Ramos (cell line): ENCODE measurements around the gene UST.
"Not testable (repeated sequence)": the region's sequence is repeated elsewhere in the genome, so short reads cannot be mapped to it uniquely, and the experiment has no call there.

Experiments used
- in situ Hi-C: fragments of 300-500 bp; cut with MboI; formaldehyde crosslinking; loops from one replicate; pipeline ENCODE4 v1.14.3; 2022; ENCODE audit warnings: low sequenced_read_pairs; ENCODE audit not compliant: unreplicated experiment

UST gene

GRCh38 chr6:148932731-148933130 is 185.9 kb downstream of the UST start:
- in situ Hi-C loops = no loop called here

DNA sequence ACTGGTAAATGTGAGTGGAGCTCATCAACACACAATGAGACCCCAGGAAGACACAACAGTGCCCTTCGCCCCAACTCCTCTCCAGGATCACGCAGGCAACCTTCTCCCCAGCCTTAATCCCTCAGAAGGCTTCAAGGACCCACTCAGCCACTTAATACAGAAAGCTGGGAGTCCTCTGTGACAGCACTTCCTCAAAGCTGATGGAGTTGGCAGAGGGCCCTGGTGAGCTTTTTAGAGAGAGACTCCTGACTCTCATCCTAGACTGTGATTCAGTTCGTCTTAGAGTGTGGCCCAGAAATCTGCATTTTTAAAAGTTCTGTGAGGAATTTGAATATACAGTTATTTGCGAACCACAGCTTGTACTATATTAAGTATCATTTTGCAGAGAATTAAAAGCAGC is 187.7 kb downstream of the UST start:
- in situ Hi-C loops = no loop called here

GRCh38 chr6:148934961-148935360 is 188.1 kb downstream of the UST start:
- in situ Hi-C loops = no loop called here

GRCh38 chr6:148935705-148936435 is 189.0 kb downstream of the UST start:
- in situ Hi-C loops = no loop called here

GRCh38 chr6:148943451-148943850 is 196.6 kb downstream of the UST start:
- in situ Hi-C loops = no loop called here

DNA sequence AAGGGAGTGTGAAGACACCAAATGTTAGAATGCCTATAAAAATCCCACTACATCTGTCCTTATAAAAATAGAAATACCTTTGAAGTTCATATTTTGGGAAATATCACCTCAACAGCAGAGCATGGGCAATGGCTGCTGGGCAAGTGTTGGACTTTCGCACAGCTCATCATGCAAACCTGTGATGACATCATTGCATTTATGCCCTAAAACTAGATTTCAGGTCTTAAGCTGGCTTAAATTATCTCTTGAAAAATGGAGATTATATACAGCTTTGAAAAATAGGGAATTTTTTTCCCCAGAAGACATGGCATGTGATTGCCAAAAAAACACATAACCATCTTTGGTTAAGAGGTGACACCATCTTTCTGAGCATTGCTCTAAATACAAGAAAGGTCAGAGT is 197.8 kb downstream of the UST start:
- in situ Hi-C loops = loop anchor here (5.0 kb wide), 1 partner anchor 382 kb away; no protein-coding TSS in a partner anchor

GRCh38 chr6:148945301-148946021 is 198.6 kb downstream of the UST start:
- in situ Hi-C loops = loop anchor here (5.0 kb wide), 1 partner anchor 383 kb away; no protein-coding TSS in a partner anchor

GRCh38 chr6:148947621-148948444 is 201.0 kb downstream of the UST start:
- in situ Hi-C loops = loop anchor here (5.0 kb wide), 1 partner anchor 386 kb away; no protein-coding TSS in a partner anchor

DNA sequence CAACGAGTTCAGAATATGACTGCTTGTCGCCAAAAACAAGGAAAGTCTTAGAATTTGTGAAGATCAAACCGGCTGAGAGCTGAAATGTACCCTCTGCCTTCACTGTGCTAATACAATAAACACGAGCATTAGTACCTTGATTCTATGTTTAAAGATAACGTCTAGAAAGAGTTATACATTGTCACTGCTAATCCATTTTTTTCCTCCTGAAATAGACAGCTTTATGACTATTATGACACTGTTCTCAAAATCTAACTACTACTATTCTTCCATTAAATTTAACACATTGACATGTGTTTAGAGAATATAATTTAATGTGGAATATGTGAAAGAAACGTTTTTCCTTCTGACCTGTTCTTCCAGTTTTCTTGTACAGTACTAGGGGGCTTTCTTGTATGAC is 204.8 kb downstream of the UST start:
- in situ Hi-C loops = no loop called here

DNA sequence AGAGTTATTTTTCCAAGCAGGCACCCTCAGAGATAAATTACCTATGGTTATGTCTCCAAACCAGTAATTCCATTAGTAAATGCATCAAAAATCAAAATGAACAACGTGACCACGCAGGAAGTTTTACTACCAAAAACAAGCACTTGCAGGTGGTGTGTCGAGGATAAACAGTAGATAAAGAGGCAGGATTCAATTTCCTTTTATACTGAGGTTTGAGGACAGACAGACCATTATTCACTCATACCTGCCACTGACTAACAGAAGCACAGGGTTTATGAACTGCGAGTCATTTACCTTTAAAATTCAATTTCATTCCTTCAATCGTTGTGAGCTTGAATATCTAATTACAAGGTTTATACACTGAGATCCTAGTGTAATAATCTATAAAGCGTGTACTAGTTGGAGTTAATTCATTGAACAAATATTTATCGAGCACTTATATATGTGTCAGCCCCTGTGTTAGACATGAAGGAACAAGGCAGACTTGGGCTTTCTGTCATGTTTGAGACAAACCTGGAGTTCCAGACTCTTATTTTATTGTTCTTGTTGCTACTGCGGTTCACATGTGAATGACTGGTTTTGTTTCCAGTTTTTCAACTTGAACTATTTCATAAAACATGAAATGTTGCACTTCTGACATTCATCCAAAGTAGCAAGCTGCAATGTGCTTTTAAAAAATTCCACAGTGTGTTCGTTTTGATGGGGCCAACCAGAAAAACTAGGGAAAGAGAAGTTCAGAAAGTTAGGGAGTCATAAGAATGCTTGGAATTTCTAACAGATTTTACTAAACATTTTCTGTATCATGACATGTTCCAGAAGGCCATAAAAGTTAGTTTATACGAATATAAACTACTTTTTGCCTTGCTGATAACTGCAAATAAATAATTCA is 205.6 kb downstream of the UST start:
- in situ Hi-C loops = no loop called here

GRCh38 chr6:148954461-148954860 is 207.6 kb downstream of the UST start:
- in situ Hi-C loops = no loop called here

DNA sequence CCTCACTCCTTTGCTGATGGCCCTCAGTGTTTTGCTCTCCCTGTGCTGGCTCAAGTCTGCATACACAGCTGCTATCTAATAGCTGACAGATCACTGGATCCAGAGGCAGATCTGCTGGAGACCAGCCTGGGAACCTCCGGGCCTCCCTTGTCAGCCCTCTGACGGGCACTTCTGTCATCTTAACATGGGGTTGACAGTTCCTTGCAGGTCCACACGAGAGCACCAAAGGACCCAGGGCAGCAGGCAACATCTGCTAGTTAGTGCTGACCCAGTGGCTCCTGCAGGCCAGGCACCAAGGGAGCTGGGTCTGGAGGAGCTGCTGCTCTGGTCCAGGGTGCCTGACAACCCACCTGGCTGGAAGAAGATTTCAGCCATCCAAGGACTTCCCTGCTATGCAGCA is 208.1 kb downstream of the UST start:
- in situ Hi-C loops = no loop called here

GRCh38 chr6:148955441-148955840 is 208.6 kb downstream of the UST start:
- in situ Hi-C loops = no loop called here

DNA sequence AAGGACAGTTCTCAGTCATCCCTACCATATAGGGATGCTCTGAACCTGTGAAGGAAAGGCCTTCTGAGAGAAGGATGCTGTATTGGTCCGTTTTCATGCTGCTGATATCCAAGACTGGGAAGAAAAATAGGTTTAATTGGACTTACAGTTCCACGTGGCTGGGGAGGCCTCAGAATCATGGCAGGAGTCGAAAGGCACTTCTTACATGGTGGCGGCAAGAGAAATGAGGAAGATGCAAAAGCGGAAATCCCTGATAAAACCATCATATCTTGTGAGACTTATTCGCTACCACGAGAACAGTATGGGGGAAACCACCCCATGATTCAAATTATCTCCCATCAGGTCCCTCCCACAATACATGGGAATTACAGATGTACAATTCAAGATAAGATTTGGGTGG is 209.3 kb downstream of the UST start:
- in situ Hi-C loops = not testable (repeated sequence)

DNA sequence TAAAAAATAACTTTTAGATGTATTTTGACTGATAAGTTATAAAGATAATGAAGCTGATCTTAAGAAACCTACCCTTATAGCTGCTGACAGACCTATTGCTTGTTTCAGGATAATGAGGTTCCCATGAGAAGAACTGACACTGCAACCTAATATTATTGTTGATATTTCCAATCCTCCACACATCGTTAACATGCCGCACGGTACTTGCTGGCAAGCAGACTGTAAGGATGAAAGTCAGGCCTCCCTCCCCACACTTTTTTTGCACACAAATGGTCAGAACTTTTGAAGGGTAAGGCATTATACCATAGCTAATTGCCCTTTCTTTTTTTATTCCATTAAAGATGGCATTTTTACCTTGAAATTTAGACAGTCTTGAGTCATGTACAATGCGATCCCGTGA is 210.9 kb downstream of the UST start:
- in situ Hi-C loops = no loop called here

DNA sequence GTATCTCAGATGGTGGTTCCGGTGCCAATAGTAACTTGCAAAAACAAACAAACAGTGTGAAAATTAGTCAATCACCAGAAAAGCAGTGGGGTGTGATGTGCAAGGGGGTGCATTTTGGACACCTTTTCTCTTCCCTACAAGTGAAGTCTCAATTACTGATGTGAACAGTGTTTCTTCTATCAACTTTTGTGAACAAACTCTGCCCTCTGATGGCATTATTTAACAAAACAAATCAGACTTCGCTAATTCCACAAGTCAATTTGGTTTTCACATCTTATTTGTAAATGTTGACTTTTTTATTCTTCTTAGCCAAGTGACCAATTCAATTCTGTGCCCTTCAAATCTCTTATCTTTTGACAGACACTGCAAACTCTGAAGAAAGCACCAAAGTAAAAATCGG is 212.2 kb downstream of the UST start:
- in situ Hi-C loops = no loop called here

GRCh38 chr6:148959501-148959900 is 212.7 kb downstream of the UST start:
- in situ Hi-C loops = no loop called here

GRCh38 chr6:148962854-148963515 is 216.2 kb downstream of the UST start:
- in situ Hi-C loops = no loop called here

DNA sequence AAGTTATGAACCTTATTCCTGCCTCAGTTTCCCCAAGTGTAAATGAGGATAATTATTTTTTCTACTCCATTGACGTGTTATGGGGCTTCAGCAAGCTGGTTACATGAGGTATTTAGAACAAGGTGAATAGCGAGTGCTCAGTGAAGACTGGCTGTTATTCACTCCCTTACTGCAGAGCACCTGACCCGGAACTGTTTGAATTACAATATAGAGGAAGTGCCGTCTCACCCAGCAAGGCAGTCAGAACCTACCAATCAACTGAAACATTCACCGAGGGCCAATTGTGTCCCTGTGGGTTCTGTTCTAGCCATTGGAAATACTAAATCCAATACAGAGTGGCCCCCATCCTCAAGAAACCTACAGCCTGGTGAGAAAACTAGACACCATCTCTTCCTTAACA is 216.9 kb downstream of the UST start:
- in situ Hi-C loops = no loop called here
